ENCODE data around the gene CDC42EP1.
"Not testable (repeated sequence)": the region's sequence is repeated elsewhere in the genome, so short reads cannot be mapped to it uniquely, and the experiment has no call there.

CDC42EP1 gene

GRCh38 chr22:37599153-37599552 is 38.9 kb downstream of the CDC42EP1 start:
- no peak overlapping the region for H3K4me3 ChIP-seq (ENCODE audit: low read depth in 1 of 5, low read length in 5 of 5)
- H3K36me3 ChIP-seq (ENCODE audit: control insufficient read depth in 5 of 5, insufficient read depth in 5 of 5, low read length in 5 of 5): no peaks in the 10 kb centered on the region
- peak overlapping the region in 1 of 5 donors; percentile 4 for H3K9ac ChIP-seq (ENCODE audit: low read length in 5 of 5)
- H3K27me3 ChIP-seq (ENCODE audit: control insufficient read depth in 5 of 5, insufficient read depth in 4 of 5, low read length in 5 of 5): peaks cover 0 to 5% (median 2%) of the 10 kb centered on the region in 5 donors
- H3K9me3 ChIP-seq (ENCODE audit: control insufficient read depth in 5 of 5, low read length in 5 of 5): no peaks in the 10 kb centered on the region
- H3K4me1 ChIP-seq (ENCODE audit: control insufficient read depth in 5 of 5, insufficient read depth in 5 of 5, low read length in 5 of 5): peaks cover 0 to 7% (median 0%) of the 10 kb centered on the region in 5 donors
- H3K27ac ChIP-seq (ENCODE audit: low read depth, low read length): no peak overlapping the region

GRCh38 chr22:37601203-37601539 is 40.9 kb downstream of the CDC42EP1 start:
- Histone ChIP-seq H3K4me3 (ENCODE audit: low read depth in 1 of 5, low read length in 5 of 5) (no peak overlapping the region), H3K27me3 (ENCODE audit: control insufficient read depth in 5 of 5, insufficient read depth in 4 of 5, low read length in 5 of 5) (peaks cover 0 to 5% (median 3%) of the 10 kb centered on the region in 5 donors), H3K4me1 (ENCODE audit: control insufficient read depth in 5 of 5, insufficient read depth in 5 of 5, low read length in 5 of 5) (peaks cover 0 to 7% (median 0%) of the 10 kb centered on the region in 5 donors), H3K9ac (ENCODE audit: low read length in 5 of 5) (no peak overlapping the region), H3K9me3 (ENCODE audit: control insufficient read depth in 5 of 5, low read length in 5 of 5) (no peaks in the 10 kb centered on the region), H3K27ac (ENCODE audit: low read depth, low read length) (no peak overlapping the region), H3K36me3 (ENCODE audit: control insufficient read depth in 5 of 5, insufficient read depth in 5 of 5, low read length in 5 of 5) (no peaks in the 10 kb centered on the region)

- H3K9me3 ChIP-seq (ENCODE audit: control insufficient read depth in 5 of 5, low read length in 5 of 5): no peaks in the 10 kb centered on the region
- H3K27ac ChIP-seq (ENCODE audit: low read depth, low read length): no peak overlapping the region
- H3K9ac ChIP-seq (ENCODE audit: low read length in 5 of 5): no peak overlapping the region
- H3K27me3 ChIP-seq (ENCODE audit: control insufficient read depth in 5 of 5, insufficient read depth in 4 of 5, low read length in 5 of 5): peaks cover 0 to 5% (median 3%) of the 10 kb centered on the region in 5 donors
- H3K4me1 ChIP-seq (ENCODE audit: control insufficient read depth in 5 of 5, insufficient read depth in 5 of 5, low read length in 5 of 5): peaks cover 0 to 7% (median 1%) of the 10 kb centered on the region in 5 donors
- no peaks in the 10 kb centered on the region for H3K36me3 ChIP-seq (ENCODE audit: control insufficient read depth in 5 of 5, insufficient read depth in 5 of 5, low read length in 5 of 5)
- H3K4me3 ChIP-seq (ENCODE audit: low read depth in 1 of 5, low read length in 5 of 5): no peak overlapping the region
Measured at GRCh38 chr22:37601540-37602442, 41.5 kb downstream of the CDC42EP1 start.

- not testable (repeated sequence) for H3K36me3 ChIP-seq (ENCODE audit: control insufficient read depth in 5 of 5, insufficient read depth in 5 of 5, low read length in 5 of 5); H3K9me3 ChIP-seq (ENCODE audit: control insufficient read depth in 5 of 5, low read length in 5 of 5); H3K9ac ChIP-seq (ENCODE audit: low read length in 5 of 5); H3K27me3 ChIP-seq (ENCODE audit: control insufficient read depth in 5 of 5, insufficient read depth in 4 of 5, low read length in 5 of 5); H3K4me3 ChIP-seq (ENCODE audit: low read depth in 1 of 5, low read length in 5 of 5); H3K27ac ChIP-seq (ENCODE audit: low read depth, low read length)
- H3K4me1 ChIP-seq (ENCODE audit: control insufficient read depth in 5 of 5, insufficient read depth in 5 of 5, low read length in 5 of 5): peaks cover 0 to 16% (median 10%) of the 10 kb centered on the region in 5 donors
Measured at GRCh38 chr22:37602546-37603277, 42.4 kb downstream of the CDC42EP1 start.

GRCh38 chr22:37604074-37604473 is 43.8 kb downstream of the CDC42EP1 start:
- H3K9ac ChIP-seq (ENCODE audit: low read length in 5 of 5): no peak overlapping the region
- H3K4me3 ChIP-seq (ENCODE audit: low read depth in 1 of 5, low read length in 5 of 5): no peak overlapping the region
- no peak overlapping the region for H3K27ac ChIP-seq (ENCODE audit: low read depth, low read length)
- H3K36me3 ChIP-seq (ENCODE audit: control insufficient read depth in 5 of 5, insufficient read depth in 5 of 5, low read length in 5 of 5): no peaks in the 10 kb centered on the region
- peaks cover 0 to 5% (median 3%) of the 10 kb centered on the region in 5 donors for H3K27me3 ChIP-seq (ENCODE audit: control insufficient read depth in 5 of 5, insufficient read depth in 4 of 5, low read length in 5 of 5)
- H3K4me1 ChIP-seq (ENCODE audit: control insufficient read depth in 5 of 5, insufficient read depth in 5 of 5, low read length in 5 of 5): peaks cover 4 to 19% (median 16%) of the 10 kb centered on the region in 5 donors
- H3K9me3 ChIP-seq (ENCODE audit: control insufficient read depth in 5 of 5, low read length in 5 of 5): no peaks in the 10 kb centered on the region

- no peak overlapping the region for H3K9ac ChIP-seq (ENCODE audit: low read length in 5 of 5)
- H3K36me3 ChIP-seq (ENCODE audit: control insufficient read depth in 5 of 5, insufficient read depth in 5 of 5, low read length in 5 of 5): no peaks in the 10 kb centered on the region
- H3K4me1 ChIP-seq (ENCODE audit: control insufficient read depth in 5 of 5, insufficient read depth in 5 of 5, low read length in 5 of 5): peaks cover 4 to 24% (median 23%) of the 10 kb centered on the region in 5 donors
- no peaks in the 10 kb centered on the region for H3K9me3 ChIP-seq (ENCODE audit: control insufficient read depth in 5 of 5, low read length in 5 of 5)
- H3K4me3 ChIP-seq (ENCODE audit: low read depth in 1 of 5, low read length in 5 of 5): no peak overlapping the region
- no peak overlapping the region for H3K27ac ChIP-seq (ENCODE audit: low read depth, low read length)
- peaks cover 0 to 5% (median 3%) of the 10 kb centered on the region in 5 donors for H3K27me3 ChIP-seq (ENCODE audit: control insufficient read depth in 5 of 5, insufficient read depth in 4 of 5, low read length in 5 of 5)
Measured at GRCh38 chr22:37604875-37605274, 44.6 kb downstream of the CDC42EP1 start.

GRCh38 chr22:37607010-37607934 is 47.0 kb downstream of the CDC42EP1 start:
- Histone ChIP-seq H3K27me3 (ENCODE audit: control insufficient read depth in 5 of 5, insufficient read depth in 4 of 5, low read length in 5 of 5) (peaks cover 0 to 5% (median 0%) of the 10 kb centered on the region in 5 donors), H3K36me3 (ENCODE audit: control insufficient read depth in 5 of 5, insufficient read depth in 5 of 5, low read length in 5 of 5) (no peaks in the 10 kb centered on the region), H3K27ac (ENCODE audit: low read depth, low read length) (no peak overlapping the region), H3K4me1 (ENCODE audit: control insufficient read depth in 5 of 5, insufficient read depth in 5 of 5, low read length in 5 of 5) (peaks cover 4 to 42% (median 39%) of the 10 kb centered on the region in 5 donors), H3K9me3 (ENCODE audit: control insufficient read depth in 5 of 5, low read length in 5 of 5) (no peaks in the 10 kb centered on the region), H3K4me3 (ENCODE audit: low read depth in 1 of 5, low read length in 5 of 5) (peak overlapping the region in 3 of 5 donors; percentile 6 to 31 (median 10)), H3K9ac (ENCODE audit: low read length in 5 of 5) (no peak overlapping the region)

GRCh38 chr22:37607935-37608476 is 47.7 kb downstream of the CDC42EP1 start:
- peaks cover 0 to 5% (median 0%) of the 10 kb centered on the region in 5 donors for H3K27me3 ChIP-seq (ENCODE audit: control insufficient read depth in 5 of 5, insufficient read depth in 4 of 5, low read length in 5 of 5)
- peak overlapping the region; percentile 88 for H3K27ac ChIP-seq (ENCODE audit: low read depth, low read length)
- H3K36me3 ChIP-seq (ENCODE audit: control insufficient read depth in 5 of 5, insufficient read depth in 5 of 5, low read length in 5 of 5): no peaks in the 10 kb centered on the region
- H3K4me1 ChIP-seq (ENCODE audit: control insufficient read depth in 5 of 5, insufficient read depth in 5 of 5, low read length in 5 of 5): peaks cover 4 to 43% (median 39%) of the 10 kb centered on the region in 5 donors
- no peaks in the 10 kb centered on the region for H3K9me3 ChIP-seq (ENCODE audit: control insufficient read depth in 5 of 5, low read length in 5 of 5)
- H3K4me3 ChIP-seq (ENCODE audit: low read depth in 1 of 5, low read length in 5 of 5): peak overlapping the region; percentile 56 to 90 (median 80)
- peak overlapping the region; percentile 72 to 97 (median 80) for H3K9ac ChIP-seq (ENCODE audit: low read length in 5 of 5)

- Histone ChIP-seq H3K27ac (ENCODE audit: low read depth, low read length) (peak within 1 kb of the TSS; percentile 88), H3K27me3 (ENCODE audit: control insufficient read depth in 5 of 5, insufficient read depth in 4 of 5, low read length in 5 of 5) (peaks cover 0 to 5% (median 0%) of the 10 kb centered on the region in 5 donors), H3K9me3 (ENCODE audit: control insufficient read depth in 5 of 5, low read length in 5 of 5) (no peaks in the 10 kb centered on the region), H3K9ac (ENCODE audit: low read length in 5 of 5) (peak within 1 kb of the TSS; percentile 85 to 97 (median 88)), H3K36me3 (ENCODE audit: control insufficient read depth in 5 of 5, insufficient read depth in 5 of 5, low read length in 5 of 5) (no peaks in the 10 kb centered on the region), H3K4me1 (ENCODE audit: control insufficient read depth in 5 of 5, insufficient read depth in 5 of 5, low read length in 5 of 5) (peaks cover 4 to 50% (median 43%) of the 10 kb centered on the region in 5 donors), H3K4me3 (ENCODE audit: low read depth in 1 of 5, low read length in 5 of 5) (peak within 1 kb of the TSS; percentile 80 to 90 (median 80))
Measured at GRCh38 chr22:37608477-37609239, 48.4 kb downstream of the CDC42EP1 start, which contains the start of gene GGA1. Gene GGA1, plus strand, starts transcription at chr22:37608834. Its CDS starts 27 bp downstream, at chr22:37608861.

Data from subcutaneous abdominal adipose tissue (tissue), 5 donors.